Measurements from ENCODE around the gene ZBTB9. TPM values are rescaled to one million over a fixed set of nuclear protein-coding genes. Genes with fewer than 3 reads are reported as not detected.
A peak's percentile ranks its signal among the peaks of the same experiment; 100 is the strongest.

Gene ZBTB9
- total RNA-seq, 4 donors from 2014 or later = 5.9 to 9.9 (median 7.4) TPM

GRCh38 chr6:33455051-33455450 lies 675 bp downstream of the ZBTB9 start:
- Histone ChIP-seq H3K9me3 (no peaks in the 10 kb centered on the region), H3K4me1 (peaks cover 22% of the 10 kb centered on the region), H3K27me3 (no peaks in the 10 kb centered on the region), H3K27ac (no peak overlapping the region), H3K4me3 (peak overlapping the region; percentile 79), H3K36me3 (peaks cover 14% of the 10 kb centered on the region)
- 43% methylated on average over 16 of the region's 16 CpGs for WGBS
- no peak for TF ChIP-seq CTCF (IDR thresholded peaks at IDR 0.05)
- no peak for TF ChIP-seq POLR2AphosphoS5 (IDR thresholded peaks at IDR 0.05)
- TF ChIP-seq POLR2A (IDR thresholded peaks at IDR 0.05) = no peak
- TF ChIP-seq EP300 (IDR thresholded peaks at IDR 0.05) = no peak
- no peak for DNase-seq (ENCODE audit: low spot score in 2 of 2)

- Histone ChIP-seq H3K4me1 (peaks cover 22% of the 10 kb centered on the region), H3K27ac (no peak overlapping the region), H3K4me3 (no peak overlapping the region), H3K36me3 (peaks cover 14% of the 10 kb centered on the region), H3K27me3 (no peaks in the 10 kb centered on the region), H3K9me3 (no peaks in the 10 kb centered on the region)
- DNase-seq (ENCODE audit: low spot score in 2 of 2) = no peak
- TF ChIP-seq CTCF (IDR thresholded peaks at IDR 0.05) (no peak), POLR2A (IDR thresholded peaks at IDR 0.05) (no peak), POLR2AphosphoS5 (IDR thresholded peaks at IDR 0.05) (no peak), EP300 (IDR thresholded peaks at IDR 0.05) (no peak)
- WGBS = 94% methylated on average over 10 of the region's 12 CpGs
These were observed 1.8 kb downstream of the ZBTB9 start for GRCh38 chr6:33456156-33456555.

GRCh38 chr6:33458676-33459075 lies 4.3 kb downstream of the ZBTB9 start:
- Histone ChIP-seq H3K9me3 (no peaks in the 10 kb centered on the region), H3K4me3 (no peak overlapping the region), H3K36me3 (peaks cover 14% of the 10 kb centered on the region), H3K4me1 (peaks cover 12% of the 10 kb centered on the region), H3K27ac (no peak overlapping the region), H3K27me3 (no peaks in the 10 kb centered on the region)
- DNase-seq (ENCODE audit: low spot score in 2 of 2) = no peak
- WGBS = 79% methylated on average over 3 of the region's 3 CpGs
- TF ChIP-seq POLR2AphosphoS5 (IDR thresholded peaks at IDR 0.05) (no peak), CTCF (IDR thresholded peaks at IDR 0.05) (no peak), POLR2A (IDR thresholded peaks at IDR 0.05) (no peak), EP300 (IDR thresholded peaks at IDR 0.05) (no peak)

GRCh38 chr6:33459226-33459625 lies 4.8 kb downstream of the ZBTB9 start:
- no peak for DNase-seq (ENCODE audit: low spot score in 2 of 2)
- no peak for TF ChIP-seq EP300 (IDR thresholded peaks at IDR 0.05)
- no peak for TF ChIP-seq POLR2AphosphoS5 (IDR thresholded peaks at IDR 0.05)
- no peak for TF ChIP-seq POLR2A (IDR thresholded peaks at IDR 0.05)
- H3K27me3 ChIP-seq = no peaks in the 10 kb centered on the region
- no peak overlapping the region for H3K27ac ChIP-seq
- H3K36me3 ChIP-seq = peaks cover 14% of the 10 kb centered on the region
- peaks cover 9% of the 10 kb centered on the region for H3K4me1 ChIP-seq
- 91% methylated on average over 2 of the region's 2 CpGs for WGBS
- no peak overlapping the region for H3K4me3 ChIP-seq
- H3K9me3 ChIP-seq = no peaks in the 10 kb centered on the region

- TF ChIP-seq POLR2AphosphoS5 (IDR thresholded peaks at IDR 0.05) (no peak), CTCF (IDR thresholded peaks at IDR 0.05) (no peak), EP300 (IDR thresholded peaks at IDR 0.05) (no peak), POLR2A (IDR thresholded peaks at IDR 0.05) (no peak)
- 98% methylated on average over 4 of the region's 4 CpGs for WGBS
- H3K27ac ChIP-seq = no peak overlapping the region
- H3K4me1 ChIP-seq = no peaks in the 10 kb centered on the region
- H3K9me3 ChIP-seq = no peaks in the 10 kb centered on the region
- DNase-seq (ENCODE audit: low spot score in 2 of 2) = no peak
- no peaks in the 10 kb centered on the region for H3K36me3 ChIP-seq
- no peaks in the 10 kb centered on the region for H3K27me3 ChIP-seq
- H3K4me3 ChIP-seq = no peak overlapping the region
These were observed 11.8 kb downstream of the ZBTB9 start for GRCh38 chr6:33466075-33466735.

Data from suprapubic skin (tissue), 4 donors.